ENCODE measurements around the gene UBR3. TPM values are rescaled to one million over a fixed set of nuclear protein-coding genes. Genes with fewer than 3 reads are reported as not detected.
A peak's percentile ranks its signal among the peaks of the same experiment; 100 is the strongest.

The UBR3 gene
- total RNA-seq, 4 donors from 2014 or later = 101 to 192 (median 114) TPM

DNA sequence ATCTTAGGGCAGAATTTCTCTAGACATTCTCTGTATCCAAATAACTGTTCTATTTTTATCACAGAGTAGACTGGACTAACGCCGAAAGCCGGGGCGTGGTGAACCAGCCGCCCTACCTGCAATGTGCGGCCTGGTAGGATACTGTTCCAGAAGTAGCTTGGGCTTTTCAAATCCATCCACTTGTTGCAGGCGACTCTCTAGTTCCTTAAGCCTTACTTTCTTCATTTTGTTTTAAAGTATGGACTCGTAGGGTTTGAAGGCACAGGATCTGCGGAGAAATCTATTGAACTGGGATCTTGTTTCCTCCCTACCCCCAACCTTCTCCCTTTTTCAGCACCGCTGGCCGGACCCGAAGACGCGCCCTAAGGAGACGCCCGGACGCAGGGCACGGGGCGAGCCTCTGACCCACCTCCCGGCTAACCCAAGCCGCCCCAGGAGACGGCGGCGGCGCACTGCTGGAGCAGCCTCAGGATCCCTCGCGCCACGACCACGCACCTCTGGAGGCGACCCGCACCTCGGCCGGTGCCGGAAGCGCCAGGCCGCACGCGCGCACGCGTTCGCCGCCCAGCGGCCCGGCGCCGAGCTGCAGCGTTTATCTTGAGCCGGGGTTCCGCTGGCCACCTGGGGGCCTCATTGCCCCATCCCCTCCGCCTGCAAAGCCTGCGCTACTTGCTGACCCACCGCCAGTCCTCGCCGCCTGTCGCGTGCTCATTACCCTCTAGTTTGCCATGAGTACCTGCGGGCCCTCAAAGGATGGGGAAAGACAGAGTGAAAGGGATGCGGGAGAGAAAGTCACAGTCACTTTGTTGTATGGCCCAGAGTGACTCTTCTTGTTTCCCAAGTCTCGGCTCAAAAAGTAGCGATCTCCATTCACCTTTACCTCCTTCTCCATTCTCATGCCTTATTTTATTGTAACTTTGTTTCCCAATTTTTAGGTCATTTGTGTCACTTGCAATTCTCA, 2.6 kb upstream of the UBR3 start, which contains the start of gene METTL5:
TSS of gene METTL5 (minus strand) at position 533 of the 961 bp plus-strand sequence. CDS start at position 225, 308 bp downstream.
- 4% methylated on average over 33 to 43 of the region's 61 CpGs for WGBS, 2 donors
- DNase-seq = peak; percentile 83 to 87
- peaks cover 0 to 5% of the 10 kb centered on the region in 2 donors for H3K36me3 ChIP-seq
- H3K4me1 ChIP-seq = peaks cover 27 to 32% of the 10 kb centered on the region in 2 donors
- intact Hi-C loops (cut with DNase I) = loop anchor here (5.0 kb wide), 1 partner anchor 103 kb away; no protein-coding TSS in a partner anchor
- peak within 1 kb of the TSS; percentile 25 to 55 (median 53) for H3K4me3 ChIP-seq (replicated peaks in 1 of 3)
- no peaks in the 10 kb centered on the region for H3K27me3 ChIP-seq
- H3K9me3 ChIP-seq = no peaks in the 10 kb centered on the region
- TF ChIP-seq POLR2A (IDR thresholded peaks at IDR 0.05) = peak; percentile 21 to 74
- TF ChIP-seq, protein P1, sequence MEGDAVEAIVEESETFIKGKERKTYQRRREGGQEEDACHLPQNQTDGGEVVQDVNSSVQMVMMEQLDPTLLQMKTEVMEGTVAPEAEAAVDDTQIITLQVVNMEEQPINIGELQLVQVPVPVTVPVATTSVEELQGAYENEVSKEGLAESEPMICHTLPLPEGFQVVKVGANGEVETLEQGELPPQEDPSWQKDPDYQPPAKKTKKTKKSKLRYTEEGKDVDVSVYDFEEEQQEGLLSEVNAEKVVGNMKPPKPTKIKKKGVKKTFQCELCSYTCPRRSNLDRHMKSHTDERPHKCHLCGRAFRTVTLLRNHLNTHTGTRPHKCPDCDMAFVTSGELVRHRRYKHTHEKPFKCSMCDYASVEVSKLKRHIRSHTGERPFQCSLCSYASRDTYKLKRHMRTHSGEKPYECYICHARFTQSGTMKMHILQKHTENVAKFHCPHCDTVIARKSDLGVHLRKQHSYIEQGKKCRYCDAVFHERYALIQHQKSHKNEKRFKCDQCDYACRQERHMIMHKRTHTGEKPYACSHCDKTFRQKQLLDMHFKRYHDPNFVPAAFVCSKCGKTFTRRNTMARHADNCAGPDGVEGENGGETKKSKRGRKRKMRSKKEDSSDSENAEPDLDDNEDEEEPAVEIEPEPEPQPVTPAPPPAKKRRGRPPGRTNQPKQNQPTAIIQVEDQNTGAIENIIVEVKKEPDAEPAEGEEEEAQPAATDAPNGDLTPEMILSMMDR (IDR thresholded peaks at IDR 0.05) = peak; percentile 68 to 100 (median 99)
- H3K27ac ChIP-seq = peak within 1 kb of the TSS; percentile 59 to 89 (median 67)

DNA sequence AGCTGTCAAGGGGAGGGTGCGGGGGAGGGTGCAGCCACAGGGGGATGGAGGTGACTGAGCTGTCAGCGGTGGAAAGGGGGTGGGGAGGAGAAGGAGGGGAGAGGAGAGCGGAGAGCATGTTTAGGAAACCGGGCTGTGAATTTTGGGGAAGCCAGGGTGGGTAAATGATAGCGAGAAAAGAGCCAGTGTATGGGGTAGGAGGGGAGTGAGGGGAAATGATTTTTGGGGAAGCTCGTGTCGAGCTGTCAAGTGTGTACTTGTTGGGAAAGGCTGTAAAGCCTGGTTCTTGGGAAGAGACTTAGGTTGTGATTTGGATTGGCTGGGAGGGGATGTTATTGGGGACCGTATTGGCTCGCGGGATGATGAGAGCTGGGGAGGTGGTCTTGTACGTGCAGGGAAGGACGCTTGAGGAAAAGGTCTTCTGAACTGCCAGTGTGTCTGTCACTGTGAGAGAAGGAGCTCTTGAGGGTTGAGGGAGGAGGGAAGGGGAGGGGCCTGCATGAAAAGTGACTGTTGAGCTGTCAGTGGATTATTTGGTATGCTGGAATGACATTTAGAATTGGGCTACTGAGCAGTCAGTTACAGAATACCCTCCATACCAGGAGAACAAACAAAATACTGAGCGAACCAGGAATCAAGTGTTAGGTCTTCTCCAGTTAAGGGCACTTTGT, 1.0 kb downstream of the UBR3 start:
- peak overlapping the region; percentile 62 to 77 (median 77) for H3K27ac ChIP-seq
- peaks cover 29 to 48% of the 10 kb centered on the region in 2 donors for H3K4me1 ChIP-seq
- intact Hi-C loops (cut with DNase I) = loop anchor here (5.0 kb wide), 1 partner anchor 99 kb away; no protein-coding TSS in a partner anchor
- no peaks in the 10 kb centered on the region for H3K9me3 ChIP-seq
- DNase-seq = peak; percentile 71 to 74
- H3K4me3 ChIP-seq (replicated peaks in 1 of 3) = peak overlapping the region; percentile 77 to 97 (median 79)
- WGBS, 2 donors = 0 to 2% methylated on average over 13 of the region's 13 CpGs
- H3K27me3 ChIP-seq = no peaks in the 10 kb centered on the region
- no peaks in the 10 kb centered on the region for H3K36me3 ChIP-seq
- TF ChIP-seq, protein P1 (IDR thresholded peaks at IDR 0.05) = no peak
- peak in 1 of 2 donors; percentile 68 for TF ChIP-seq POLR2A (IDR thresholded peaks at IDR 0.05)

DNA sequence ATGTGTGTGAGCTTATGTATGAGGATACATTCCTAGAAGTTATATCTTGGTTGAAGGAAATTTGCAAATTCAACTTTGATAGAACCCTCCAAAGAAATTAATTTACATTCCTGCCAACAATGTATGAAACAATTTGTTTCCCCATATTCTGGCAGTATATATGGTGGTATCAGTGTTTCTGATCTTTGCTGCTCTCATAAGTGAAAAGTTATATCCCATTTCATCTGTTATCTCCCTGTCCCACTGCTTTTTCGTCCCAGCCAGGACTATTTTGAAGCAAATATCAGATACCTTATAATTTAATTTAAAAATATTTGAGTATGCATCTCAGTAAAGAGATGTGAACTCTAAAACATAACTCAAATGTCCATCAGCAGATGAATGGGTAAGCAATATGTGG, 7.1 kb downstream of the UBR3 start:
- Histone ChIP-seq H3K4me3 (replicated peaks in 1 of 3) (no peak overlapping the region), H3K4me1 (peaks cover 17 to 47% of the 10 kb centered on the region in 2 donors), H3K36me3 (no peaks in the 10 kb centered on the region), H3K27ac (no peak overlapping the region), H3K27me3 (no peaks in the 10 kb centered on the region), H3K9me3 (no peaks in the 10 kb centered on the region)
- WGBS, 2 donors = 93% methylated on average over 1 of the region's 1 CpG
- intact Hi-C loops (cut with DNase I) = no loop called here
- TF ChIP-seq POLR2A (IDR thresholded peaks at IDR 0.05) = no peak
- TF ChIP-seq, protein P1 (IDR thresholded peaks at IDR 0.05) = no peak
- DNase-seq = no peak

DNA sequence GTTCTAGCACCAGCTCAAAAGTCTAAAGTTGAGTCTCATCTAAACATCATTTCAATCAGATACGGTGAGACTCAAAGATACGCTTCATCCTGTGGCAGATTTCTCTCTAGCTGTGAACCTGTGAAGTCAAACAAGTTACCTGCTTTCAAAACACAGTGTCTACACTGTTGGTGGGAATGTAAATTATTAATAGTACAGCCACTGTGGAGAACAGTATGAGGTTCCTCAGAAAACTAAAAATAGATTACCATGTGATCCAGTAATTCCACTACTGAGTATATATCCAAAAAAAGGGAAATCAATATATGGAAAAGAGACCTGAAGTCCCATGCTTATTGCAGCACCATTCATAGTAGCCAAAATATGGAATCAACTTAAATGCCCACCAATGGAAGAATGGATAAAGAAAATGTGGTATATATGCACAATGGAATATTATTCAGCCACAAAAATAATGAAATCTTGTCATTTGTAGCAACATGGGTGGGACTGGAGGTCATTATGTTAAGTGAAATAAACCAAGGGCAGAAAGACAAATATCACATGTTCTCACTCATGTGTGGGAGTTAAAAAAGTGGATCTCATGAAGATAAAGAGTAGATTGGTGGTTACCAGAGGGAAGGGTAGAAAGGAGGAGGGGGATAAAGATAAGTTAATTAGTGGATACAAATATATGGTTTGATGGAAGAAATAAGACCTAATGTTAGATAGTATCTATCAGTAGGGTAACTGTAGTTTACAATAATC, 11.7 kb downstream of the UBR3 start:
- 100% methylated on average over 2 of the region's 2 CpGs for WGBS, 2 donors
- Histone ChIP-seq H3K27ac (no peak overlapping the region), H3K36me3 (no peaks in the 10 kb centered on the region), H3K4me3 (replicated peaks in 1 of 3) (no peak overlapping the region), H3K4me1 (peaks cover 8 to 26% of the 10 kb centered on the region in 2 donors), H3K9me3 (no peaks in the 10 kb centered on the region), H3K27me3 (no peaks in the 10 kb centered on the region)
- intact Hi-C loops (cut with DNase I) = no loop called here
- TF ChIP-seq POLR2A (IDR thresholded peaks at IDR 0.05) = no peak
- TF ChIP-seq, protein P1 (IDR thresholded peaks at IDR 0.05) = no peak
- no peak for DNase-seq
